T follicular helper cell (primary cell): ENCODE measurements around the gene USP47.

Source experiments
- DNase-seq: peaks from one replicate; pipeline ENCODE4 v3.0.0-alpha.2; 2020; ENCODE audit warnings: low read depth

Gene USP47

DNA sequence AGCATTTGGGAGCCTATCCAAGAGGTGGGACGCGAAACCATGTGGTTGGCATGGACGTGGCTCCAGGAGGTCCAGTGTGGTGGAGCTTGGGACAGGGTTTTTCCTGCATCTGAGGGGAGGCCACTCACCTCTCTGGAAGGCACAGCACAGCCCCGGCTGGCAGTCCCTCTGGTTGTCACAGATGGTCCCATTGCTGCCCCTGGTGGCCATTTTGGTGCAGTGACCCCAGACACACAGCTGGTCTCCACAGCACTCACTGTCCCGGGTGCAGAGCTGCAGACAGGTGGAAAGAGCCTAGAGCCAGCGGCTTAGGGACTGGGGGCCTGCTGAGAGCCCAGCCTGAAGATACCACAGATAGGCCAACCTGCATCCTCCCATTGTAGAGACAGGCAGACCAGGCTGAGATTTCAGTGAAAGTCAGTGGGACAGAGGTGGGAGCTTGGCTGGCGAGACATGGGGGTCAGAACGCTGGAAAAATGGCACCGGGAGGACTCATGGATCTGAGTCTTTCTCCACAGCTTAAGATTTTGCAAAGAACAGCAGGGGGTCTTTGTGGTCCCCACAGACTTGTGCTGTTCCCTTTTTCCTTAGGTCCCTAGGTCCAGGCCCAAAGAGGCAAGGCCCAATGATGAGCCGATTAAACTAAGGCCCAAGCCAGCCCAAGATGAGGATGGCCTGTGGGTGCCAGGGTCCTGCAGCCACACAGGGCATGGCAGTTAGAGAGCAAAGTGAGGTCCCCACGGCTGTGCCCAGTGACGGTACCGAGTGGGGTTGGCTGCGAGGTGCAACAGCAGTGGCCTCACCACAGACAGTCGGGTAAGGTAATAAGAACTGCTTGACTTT lies 125.3 kb downstream of the USP47 start:
- DNase-seq, result peak; percentile 38

DNA sequence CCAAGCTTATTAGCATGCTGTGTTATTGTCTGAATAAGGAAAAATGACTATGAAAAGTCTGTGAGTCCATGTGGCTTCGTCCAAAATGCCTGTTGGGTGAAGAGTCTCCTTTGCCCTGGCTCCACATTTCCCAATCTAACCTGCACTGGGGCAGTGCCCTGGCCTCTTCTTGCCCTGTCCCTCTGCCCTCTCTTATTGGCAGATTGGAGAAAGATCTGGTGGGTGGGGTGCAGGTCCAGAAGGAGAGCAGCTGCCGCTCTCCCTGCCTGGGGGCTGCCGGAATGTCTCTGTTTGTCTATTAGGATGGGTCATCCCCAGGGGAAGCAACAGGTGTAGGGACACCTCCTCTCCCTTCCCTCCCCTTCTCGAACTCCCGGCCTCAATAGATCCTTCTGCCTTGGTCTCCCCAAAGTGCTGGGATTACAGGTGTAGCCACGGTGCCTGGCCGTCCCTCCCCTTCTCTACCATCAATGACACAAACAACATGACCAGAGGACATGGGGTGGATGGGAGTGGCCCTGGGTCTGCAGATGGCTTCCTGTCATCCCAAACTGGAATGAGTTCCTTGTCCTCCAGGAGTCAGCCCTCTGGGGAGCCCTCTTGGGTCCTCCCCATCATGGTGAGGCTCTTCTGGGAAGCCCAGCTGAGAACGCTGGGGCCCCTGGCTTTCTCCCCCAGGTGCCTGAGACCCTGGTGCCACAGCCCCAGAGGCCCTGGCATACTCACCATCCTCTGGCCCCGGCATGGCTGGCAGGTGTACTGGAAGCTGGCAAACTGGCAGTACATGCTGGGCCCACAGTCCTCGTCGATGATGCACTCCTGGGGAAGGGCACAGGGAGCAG lies 126.1 kb downstream of the USP47 start:
- no peak for DNase-seq

DNA sequence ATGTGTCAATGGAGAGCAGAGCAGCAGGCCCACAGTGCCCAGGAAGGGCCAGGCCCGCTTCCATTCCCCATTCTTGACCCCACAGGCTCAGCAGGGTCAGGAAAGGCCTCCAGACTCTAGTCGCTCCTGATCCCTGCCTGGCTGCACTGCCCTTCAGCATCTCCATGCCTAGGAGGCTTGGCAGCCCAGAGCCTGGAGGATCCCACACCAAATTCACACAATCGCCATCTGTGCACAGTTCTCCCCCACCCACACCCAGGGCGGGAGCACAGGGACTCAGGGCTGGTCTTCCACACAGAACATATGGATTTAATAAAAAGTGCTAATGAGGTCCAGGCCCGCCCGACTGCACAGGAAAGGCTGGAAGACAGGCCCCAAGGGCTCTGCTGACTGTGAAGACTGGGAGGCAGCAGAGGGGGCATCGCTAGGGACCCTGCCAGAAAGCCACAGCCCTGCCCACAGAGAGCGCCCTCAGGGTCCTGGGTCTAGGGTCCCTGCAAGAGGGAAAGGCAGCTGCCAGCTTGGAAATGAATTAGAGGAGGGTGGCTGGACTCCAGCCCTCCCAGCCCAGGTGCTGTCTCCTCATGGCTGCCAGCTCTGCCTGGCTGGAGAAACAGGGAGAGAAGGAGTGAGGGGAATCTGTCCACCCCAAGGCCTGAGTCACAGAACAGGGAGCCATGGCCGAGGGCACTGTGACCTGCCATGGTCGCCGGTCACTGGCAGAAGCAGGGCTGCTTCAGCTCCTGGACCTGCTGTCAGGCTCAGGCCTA lies 126.9 kb downstream of the USP47 start:
- no peak for DNase-seq

DNA sequence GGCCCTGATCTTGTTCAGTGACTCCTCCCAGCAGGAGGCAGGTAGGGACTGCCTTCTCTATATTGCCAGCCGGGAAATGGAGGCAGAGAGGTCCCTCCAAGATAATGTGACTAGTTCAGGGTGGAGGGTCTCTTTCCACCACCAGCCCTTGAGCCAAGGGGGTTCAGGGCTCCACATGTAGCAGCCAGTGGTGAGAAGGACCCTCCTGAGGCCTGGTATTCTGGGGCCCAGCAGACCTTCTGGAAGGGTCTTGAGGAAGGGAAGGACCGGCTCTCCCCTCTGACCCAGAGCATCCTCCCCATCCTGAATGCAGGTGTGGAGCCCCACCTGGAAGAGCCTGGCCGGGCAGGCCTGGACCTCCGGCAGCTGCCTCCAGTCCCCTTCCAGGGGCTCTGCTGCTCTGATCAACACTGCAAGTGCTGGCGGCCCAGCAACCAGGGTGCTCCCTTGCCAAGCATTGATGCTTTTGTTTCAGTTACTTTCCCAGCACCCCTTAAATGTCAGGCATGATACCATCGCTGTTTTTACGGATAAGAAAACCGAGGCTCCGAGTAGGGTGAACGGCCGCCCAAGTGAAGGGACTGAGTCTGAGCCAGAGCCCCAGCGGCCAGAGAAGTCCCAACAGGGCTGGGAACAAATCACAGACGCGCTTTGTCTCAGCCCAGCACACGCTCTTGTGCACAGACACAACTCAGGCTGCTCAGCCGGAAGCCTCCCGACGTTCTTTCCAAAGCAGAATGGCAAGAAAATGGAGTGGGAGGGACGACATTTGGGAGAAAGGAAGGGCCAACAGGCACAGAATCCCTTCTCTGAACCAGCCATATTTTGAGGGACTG lies 127.8 kb downstream of the USP47 start:
- DNase-seq, result no peak

DNA sequence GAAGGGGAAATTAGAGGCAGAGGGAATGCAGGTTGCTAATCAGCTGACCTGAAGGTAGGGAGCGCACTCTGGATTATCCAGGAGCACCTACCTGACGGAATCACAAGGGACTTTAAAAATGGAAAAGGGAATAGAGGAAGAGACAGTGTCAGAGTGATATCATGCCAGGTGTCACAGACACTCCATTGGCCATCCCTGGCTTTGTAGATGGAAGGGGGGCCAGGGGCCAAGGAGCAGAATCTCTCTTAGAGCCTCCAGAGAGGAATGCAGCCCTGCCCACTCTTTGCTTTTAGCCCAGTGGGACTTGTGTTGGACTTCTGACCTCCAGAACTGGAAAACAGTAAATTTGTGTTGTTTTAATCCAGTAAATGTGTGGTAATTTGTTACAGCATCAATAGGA lies 128.8 kb downstream of the USP47 start:
- DNase-seq, result no peak

DNA sequence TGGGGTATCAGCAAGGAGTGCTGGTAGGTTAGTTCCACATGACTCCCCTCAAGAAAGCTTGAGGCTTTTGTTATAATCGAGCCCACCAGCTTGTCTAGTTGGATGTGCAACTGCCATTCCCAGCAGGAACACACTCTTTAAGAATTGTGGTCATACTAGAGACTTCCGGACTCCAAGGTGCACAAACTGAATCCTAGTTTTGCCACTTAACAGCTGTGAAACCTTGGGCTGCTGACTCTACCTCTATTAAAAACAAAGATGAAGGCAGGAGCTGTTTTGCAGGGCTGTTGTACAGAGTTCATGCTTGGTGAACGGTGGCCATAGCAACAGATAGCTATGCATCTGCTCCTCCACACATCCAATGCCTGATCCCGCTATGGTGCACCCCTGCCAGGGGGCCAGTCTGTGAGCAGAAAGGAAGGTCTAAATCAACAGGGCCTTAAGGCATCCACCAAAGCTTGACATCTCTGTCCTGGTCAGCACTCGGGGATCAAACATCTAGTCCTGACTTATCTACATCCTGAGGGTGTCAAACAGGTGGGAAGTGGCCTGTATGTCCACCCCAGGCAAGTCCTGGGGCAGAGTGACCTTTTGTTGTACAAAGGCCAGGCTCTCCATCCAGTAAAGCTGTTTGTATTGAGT lies 130.3 kb downstream of the USP47 start:
- DNase-seq, result no peak

DNA sequence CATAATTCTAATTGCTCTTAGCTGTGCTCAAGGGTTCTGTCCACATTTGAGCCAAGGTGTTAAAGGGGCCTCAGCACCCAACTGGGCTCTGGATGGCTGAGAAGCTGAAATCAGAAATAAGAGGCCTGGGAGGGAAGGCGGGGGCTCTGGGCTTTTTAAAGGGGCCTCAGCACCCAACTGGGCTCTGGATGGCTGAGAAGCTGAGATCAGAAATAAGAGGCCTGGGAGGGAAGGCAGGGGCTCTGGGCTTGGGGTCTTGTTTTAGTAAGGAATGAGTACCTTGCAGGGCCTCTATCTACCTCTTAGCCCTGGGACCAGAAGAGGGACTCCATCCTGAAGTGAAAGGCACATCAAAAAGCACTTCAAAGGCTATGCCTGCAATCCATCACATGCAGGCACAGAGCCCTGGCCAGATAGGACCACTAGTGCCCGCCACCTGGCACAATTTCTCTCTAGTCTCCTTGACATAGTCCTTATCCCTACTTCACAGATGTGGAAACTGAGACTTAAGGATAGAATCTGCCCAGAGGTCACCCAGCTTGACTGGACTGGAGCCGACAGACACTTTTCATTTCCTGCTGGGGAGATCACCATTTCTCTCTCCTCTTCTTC lies 131.1 kb downstream of the USP47 start:
- DNase-seq, result no peak

DNA sequence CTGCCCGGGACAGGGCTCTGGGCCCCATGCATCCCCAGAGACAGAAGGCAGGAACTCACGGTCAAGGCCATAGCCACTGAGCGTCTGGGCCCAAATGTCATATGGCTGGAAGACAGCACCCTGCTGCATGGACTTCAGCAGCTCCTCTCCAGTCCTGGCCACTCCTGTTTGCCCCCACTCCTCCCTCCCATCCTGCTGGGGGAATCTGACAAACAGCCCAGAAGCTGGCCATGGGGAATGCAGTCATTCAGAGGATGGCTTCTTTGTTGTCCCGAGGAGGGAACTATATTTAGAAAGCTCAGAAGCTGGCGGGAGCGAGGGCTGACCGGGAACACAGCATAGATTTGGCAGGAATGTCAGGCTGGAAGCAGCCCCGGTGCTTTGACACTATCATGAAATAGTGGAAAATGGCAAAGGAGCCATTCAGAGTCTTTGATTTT lies 131.6 kb downstream of the USP47 start:
- DNase-seq, result no peak

DNA sequence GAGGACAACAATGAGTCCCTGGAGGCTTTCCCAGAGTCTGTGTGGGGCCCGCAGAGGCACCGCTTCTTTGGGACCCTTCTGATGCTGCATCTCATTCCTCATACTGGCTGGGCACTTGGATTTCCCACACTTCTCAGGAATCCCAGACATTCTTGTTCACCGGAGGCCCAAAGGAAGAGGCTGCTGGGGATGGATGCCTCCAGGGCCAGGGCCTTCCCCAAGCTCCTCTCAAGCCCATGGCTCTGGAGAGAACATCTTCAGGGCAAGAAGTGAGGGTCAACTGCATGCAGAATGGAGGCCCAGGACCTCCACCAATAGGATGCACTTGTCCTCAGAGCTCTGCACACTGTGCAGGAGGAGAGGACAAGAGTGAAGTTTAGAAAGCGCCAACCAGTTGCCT lies 132.1 kb downstream of the USP47 start:
- DNase-seq, result no peak

DNA sequence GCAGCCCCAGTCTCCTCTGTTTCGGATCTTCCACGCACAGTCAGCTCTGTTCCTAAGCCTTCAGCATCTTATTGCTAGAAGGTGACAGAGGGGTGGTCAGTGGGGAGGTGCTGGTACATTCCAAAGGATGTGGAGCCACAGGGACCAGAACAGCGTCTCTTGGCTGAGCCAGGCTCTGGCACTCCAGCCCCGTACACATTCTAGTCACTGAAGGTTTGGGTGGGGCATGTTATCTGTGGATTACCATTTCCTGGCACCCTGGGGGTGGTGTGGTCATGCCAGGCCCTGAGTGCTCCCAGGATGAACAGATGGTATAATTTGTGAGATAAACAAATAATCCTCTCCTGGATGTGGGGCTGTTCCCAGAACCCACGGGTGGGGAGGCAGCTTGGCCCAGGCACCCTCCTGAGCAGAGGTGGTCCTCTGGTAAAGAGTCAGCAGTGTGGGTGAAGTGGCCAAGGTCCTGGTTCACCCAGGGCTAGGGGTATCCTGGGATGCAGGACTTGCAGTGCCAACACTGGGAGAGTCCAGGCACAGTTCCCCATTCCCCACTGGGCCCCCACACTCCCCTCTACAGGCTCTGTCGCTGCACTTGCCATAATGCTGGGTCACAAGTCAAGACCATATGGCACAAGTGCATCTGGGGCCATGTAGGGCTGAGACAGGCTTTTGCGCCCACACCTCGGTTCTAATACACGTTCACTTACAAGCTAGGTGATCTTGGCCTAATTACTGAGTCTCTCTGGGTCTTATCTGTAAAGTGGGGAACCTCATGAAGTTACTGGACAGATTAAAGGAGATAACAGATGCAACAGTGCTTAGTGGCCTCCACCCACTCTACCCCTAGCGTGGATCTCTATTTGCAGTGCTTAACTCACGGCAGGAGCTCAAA lies 133.7 kb downstream of the USP47 start:
- DNase-seq, result no peak

DNA sequence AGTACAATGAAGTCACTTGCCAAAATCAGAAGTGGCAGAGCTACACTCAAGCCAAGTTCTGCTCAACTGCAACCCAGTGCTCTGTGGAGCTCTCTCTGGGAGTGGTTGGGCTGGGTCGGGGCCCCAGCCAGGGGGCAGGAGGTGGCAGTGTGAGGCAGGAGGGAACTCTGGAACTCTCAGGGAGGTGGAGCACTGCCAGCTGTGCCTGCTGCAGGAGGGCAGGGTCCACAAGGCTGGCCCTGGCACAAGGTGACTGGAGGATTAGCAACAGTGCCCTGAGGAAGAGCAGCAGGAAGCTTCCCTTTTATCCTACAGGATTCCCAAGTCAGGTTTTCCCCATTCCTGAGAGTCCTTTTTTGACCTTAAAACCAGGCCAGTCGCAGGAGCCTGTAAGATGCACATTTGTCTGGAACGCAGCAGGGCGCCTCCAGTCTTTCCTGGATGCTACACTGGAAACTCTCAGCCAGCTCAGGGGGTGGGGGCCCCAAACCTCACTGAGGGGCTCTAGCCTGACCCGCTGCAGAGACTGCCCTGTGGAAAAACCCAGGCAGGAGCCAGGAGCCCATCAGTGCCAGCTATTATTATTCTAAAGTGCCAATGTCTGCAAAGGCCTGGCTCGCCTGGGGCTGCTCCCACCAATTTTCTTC lies 134.8 kb downstream of the USP47 start:
- no peak for DNase-seq

DNA sequence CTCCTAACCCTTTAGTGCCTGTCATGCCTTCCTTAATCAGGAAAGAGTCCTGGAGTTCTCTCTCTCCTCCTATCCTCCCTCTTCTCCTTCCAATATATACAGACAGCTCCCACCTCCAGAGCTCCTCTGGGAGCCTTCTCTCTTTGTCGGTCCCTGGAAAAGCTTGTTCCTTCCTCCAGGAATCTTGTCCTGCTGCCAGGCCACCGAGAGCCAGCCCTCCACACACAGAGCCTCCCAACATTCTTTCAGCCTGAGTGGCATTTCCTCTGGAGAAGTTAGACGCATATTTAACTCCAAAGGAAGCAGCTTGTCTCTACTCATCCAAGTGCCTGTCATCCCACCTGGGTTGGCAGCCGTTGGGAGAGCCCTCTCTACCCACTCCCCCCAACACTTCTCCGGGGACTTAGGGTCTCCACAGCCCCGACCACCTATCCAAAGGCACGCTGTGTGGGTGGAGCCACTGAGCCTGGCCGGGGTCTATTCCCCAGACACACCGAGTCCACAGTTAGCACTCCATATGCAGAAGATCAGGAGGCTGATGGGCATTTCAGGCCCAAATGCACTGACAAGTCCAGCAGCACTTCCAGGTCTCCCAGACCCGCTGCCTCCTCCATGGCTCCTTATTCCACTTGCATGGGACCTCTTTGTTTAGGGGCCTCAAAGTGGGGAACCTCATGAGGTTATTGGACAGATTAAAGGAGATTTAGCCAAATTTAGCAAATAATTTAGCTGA lies 135.6 kb downstream of the USP47 start:
- no peak for DNase-seq

DNA sequence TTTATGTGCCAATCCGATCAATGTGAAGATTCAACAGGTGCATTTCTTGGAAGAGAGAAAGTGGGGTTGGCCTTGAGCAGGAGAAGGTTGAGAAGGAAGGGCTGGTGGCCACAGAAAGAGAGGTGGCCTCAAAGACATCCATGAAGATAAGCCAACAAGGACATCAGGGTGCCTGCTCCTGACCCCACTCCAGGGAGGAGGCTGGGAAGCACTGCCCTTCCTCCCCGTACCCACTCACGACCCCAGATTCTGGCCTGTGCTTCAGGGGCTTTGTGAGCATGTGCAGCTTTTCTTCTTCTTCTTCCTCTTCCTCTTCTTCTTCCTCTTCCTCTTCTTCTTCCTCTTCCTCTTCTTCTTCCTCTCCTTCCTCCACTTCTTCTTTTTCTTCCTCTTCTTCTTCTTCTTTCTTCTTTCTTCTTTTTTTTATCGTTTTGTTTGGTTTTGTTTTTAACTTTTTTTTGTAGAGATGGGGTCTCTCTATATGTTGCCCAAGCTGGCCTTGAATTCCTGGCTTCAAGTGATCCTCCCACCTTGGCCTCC lies 136.4 kb downstream of the USP47 start:
- no peak for DNase-seq

DNA sequence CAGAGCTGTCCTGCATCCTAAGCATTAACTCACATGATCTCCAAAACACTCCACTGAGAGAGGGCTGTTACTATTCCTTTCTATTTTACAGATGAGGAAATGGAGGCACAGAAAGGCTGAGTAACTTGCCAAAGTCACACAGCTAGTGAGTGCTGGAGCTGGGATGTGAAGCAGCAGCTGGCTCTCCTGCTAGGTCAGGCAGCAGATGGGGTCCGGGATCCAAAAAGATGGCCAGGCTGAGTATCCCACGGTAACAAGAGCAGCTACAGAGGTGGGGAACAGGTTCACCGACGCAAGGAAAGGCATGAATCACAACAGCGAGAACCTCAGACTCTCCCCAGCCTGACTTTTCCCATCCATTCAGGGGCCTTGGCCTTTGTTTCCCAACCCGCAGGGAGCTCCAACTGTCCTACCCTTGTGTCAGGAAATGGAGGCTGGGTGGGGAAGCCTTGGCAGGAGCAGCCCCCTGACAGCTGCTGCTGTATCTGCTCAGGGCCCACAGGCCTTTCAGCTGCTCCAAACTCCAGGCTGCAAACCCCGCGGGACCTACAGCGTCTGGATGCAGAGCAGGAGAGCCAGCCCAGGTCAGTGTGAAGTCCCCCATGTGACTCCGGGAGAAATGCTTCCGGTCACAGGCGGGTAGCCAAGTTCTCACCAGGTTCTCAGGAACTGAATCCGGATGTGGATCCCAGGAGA lies 137.2 kb downstream of the USP47 start:
- DNase-seq, result no peak

DNA sequence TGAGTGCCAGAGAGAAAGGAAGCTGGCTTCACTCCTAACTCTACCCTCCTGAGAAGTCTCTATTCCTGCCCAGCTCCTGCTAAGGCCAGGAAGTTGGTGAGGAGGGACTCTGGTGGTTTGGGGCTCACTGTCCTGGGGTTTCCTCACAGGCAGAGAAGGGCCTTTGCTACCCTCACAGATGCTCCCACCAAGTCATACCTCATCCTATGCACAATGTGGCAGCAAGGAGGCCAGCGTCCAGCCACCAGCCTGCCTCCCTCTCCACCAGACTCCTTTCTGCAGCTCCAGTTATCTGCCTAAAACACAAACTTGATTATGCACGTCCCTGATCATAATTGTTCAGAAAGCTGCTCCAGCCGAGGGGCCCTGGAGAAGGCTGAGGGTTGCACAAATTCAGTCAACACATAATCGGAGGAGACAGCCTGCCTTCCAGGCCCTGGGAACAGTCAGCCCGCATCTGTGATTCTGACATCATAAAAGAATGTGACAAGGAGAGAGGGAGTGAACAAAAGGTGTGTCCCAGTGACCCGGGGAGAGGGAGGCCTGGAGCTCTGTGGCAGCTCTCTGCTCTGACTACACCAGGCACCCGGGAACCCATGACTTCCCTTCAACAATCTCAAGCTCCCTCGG lies 137.8 kb downstream of the USP47 start:
- no peak for DNase-seq

DNA sequence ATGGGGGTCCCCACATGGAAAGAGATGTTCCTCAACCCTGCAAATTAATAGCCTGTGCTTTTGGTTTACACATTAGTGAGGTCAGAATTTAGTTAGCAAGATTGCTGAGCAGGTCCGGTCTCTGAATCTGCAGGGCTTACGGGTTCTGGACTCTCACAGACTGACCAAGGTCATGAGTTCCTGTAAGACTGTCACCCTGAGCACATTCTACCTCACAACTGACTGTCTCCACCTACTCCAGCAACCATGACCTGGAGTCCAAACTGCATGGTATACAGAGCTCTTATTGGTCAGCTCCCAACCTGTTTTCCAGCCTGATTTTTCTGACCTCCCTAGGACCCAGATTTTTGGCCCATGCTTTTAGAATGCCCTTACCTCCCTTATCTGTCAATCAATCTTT lies 138.4 kb downstream of the USP47 start:
- DNase-seq, result no peak

DNA sequence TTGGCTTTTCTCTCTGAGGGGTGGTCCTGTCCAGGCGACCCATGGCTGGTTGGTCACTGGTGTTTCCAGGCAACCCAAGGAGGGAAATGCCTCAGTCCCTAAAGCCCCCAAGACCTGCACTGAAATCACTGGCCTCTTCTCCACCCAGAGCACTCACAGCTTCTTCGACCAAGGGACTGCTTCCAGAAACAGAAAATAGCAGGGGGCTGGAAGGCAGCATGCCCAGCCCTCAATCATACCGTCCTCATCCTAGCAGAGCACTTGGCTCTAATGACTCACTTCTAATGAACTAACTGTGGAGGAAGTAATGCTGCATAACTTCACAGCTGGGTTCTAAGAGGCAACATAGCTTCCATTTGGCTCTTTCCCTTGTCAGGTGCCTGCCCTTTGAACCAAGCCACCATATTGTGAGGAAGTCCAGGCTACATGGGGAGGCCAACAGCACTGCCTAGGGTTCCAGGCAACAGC lies 139.1 kb downstream of the USP47 start:
- DNase-seq, result no peak
